ENCODE results near the gene OSBP2. TPM values are rescaled to one million over a fixed set of nuclear protein-coding genes. Genes with fewer than 3 reads are reported as not detected.

Gene OSBP2
- total RNA-seq, 3 donors from 2014 or later: 0.96 to 4.6 (median 4.4) TPM

GRCh38 chr22:30875481-30876215, 181.0 kb downstream of the OSBP2 start:
- H3K9me3 ChIP-seq: no peaks in the 10 kb centered on the region
- peak in 1 of 2 donors; percentile 39 for DNase-seq (ENCODE audit: low spot score in 2 of 2)
- H3K4me3 ChIP-seq: no peak overlapping the region
- no peak for TF ChIP-seq POLR2A (IDR thresholded peaks at IDR 0.05)
- TF ChIP-seq POLR2AphosphoS5 (IDR thresholded peaks at IDR 0.05): no peak
- TF ChIP-seq CTCF (IDR thresholded peaks at IDR 0.05): no peak
- no peaks in the 10 kb centered on the region for H3K27me3 ChIP-seq
- H3K27ac ChIP-seq: no peak overlapping the region
- no peaks in the 10 kb centered on the region for H3K4me1 ChIP-seq
- intact Hi-C loops (cut with DNase I; ENCODE audit: low total_unique reads): loop anchor here (2.0 kb wide), 1 partner anchor 29 kb away; no protein-coding TSS in a partner anchor
- H3K36me3 ChIP-seq: no peaks in the 10 kb centered on the region

GRCh38 chr22:30876221-30876751, 181.6 kb downstream of the OSBP2 start:
- intact Hi-C loops (cut with DNase I; ENCODE audit: low total_unique reads): loop anchor here (2.0 kb wide), 1 partner anchor 29 kb away; no protein-coding TSS in a partner anchor
- peak in 1 of 2 donors; percentile 34 for DNase-seq (ENCODE audit: low spot score in 2 of 2)
- Histone ChIP-seq H3K9me3 (no peaks in the 10 kb centered on the region), H3K4me3 (no peak overlapping the region), H3K36me3 (no peaks in the 10 kb centered on the region), H3K27me3 (no peaks in the 10 kb centered on the region), H3K27ac (no peak overlapping the region), H3K4me1 (no peaks in the 10 kb centered on the region)
- TF ChIP-seq POLR2A (IDR thresholded peaks at IDR 0.05) (no peak), CTCF (IDR thresholded peaks at IDR 0.05) (no peak), POLR2AphosphoS5 (IDR thresholded peaks at IDR 0.05) (no peak)

DNA sequence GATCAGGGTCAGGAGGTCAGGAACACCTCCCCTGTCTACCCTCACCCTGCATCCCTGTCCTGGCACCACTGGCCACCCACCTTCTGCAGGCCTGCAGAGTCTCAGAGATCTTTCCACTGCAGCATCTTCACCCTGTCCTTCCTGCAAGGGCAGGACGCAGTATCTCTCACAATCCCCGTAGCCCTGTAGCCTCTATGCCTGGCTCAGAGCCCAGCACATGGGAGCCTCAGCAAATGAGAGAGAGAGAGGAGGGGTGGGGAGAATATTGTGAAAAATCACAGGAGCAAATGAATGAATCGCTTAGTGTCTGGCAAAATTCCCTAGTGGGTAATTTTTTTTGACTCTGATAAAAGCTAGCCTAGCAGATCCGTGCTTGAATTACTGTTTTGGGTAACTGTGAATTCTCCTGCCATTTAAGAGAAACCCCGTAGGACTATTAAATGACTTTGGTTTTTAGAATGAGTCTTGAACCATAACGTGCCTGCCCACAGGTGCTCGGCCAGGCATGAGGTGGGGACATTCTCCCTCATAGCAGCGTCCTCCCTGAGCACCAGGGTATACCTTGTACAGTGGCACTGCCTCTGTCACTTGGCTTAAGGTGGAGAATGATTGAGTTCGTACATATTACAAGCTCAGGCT, 182.4 kb downstream of the OSBP2 start:
- intact Hi-C loops (cut with DNase I; ENCODE audit: low total_unique reads): loop anchor here (2.0 kb wide), 1 partner anchor 30 kb away; no protein-coding TSS in a partner anchor
- H3K4me3 ChIP-seq: no peak overlapping the region
- H3K4me1 ChIP-seq: no peaks in the 10 kb centered on the region
- H3K27me3 ChIP-seq: no peaks in the 10 kb centered on the region
- DNase-seq (ENCODE audit: low spot score in 2 of 2): no peak
- no peaks in the 10 kb centered on the region for H3K36me3 ChIP-seq
- H3K27ac ChIP-seq: no peak overlapping the region
- H3K9me3 ChIP-seq: no peaks in the 10 kb centered on the region
- TF ChIP-seq CTCF (IDR thresholded peaks at IDR 0.05) (no peak), POLR2AphosphoS5 (IDR thresholded peaks at IDR 0.05) (no peak), POLR2A (IDR thresholded peaks at IDR 0.05) (no peak)

GRCh38 chr22:30877662-30878515, 183.2 kb downstream of the OSBP2 start:
- intact Hi-C loops (cut with DNase I; ENCODE audit: low total_unique reads): loop anchor here (2.0 kb wide), 1 partner anchor 31 kb away; no protein-coding TSS in a partner anchor

More at GRCh38 chr22:30877662-30878515, 183.2 kb downstream of the OSBP2 start:
- Histone ChIP-seq H3K36me3 (no peaks in the 10 kb centered on the region), H3K9me3 (no peaks in the 10 kb centered on the region), H3K27ac (no peak overlapping the region), H3K27me3 (no peaks in the 10 kb centered on the region), H3K4me3 (no peak overlapping the region), H3K4me1 (no peaks in the 10 kb centered on the region)
- TF ChIP-seq CTCF (IDR thresholded peaks at IDR 0.05): no peak
- TF ChIP-seq POLR2AphosphoS5 (IDR thresholded peaks at IDR 0.05): no peak
- no peak for DNase-seq (ENCODE audit: low spot score in 2 of 2)

Data from breast epithelium (tissue), 4 donors.